MCF 10A (cell line): Measurements from ENCODE around the gene TSPYL4. TPM values are rescaled to one million over a fixed set of nuclear protein-coding genes. Genes with fewer than 3 reads are reported as not detected.

Experiments
- BruUV-seq: library from RNA; stranded (reverse); fragments of 400-500 nt; replicated peaks from 2 replicates; lab custom pipeline; 2021; lab: Mats Ljungman, UMichigan
- CTCF ChIA-PET: fragments of 300-600 bp; sonication (Branson Sonifier 250); formaldehyde crosslinking; extraction: SDS; loops from one replicate; lab custom pipeline; 2021; ENCODE audit warnings: antibody characterized with exemption, inconsistent platforms; lab: Yijun Ruan, JAX
- POLR2A ChIA-PET: fragments of 300-600, 350-650 bp; sonication (Branson Sonifier 250); formaldehyde crosslinking; extraction: SDS; loops from one replicate; lab custom pipeline; 2020; ENCODE audit warnings: antibody characterized with exemption, inconsistent platforms; lab: Yijun Ruan, JAX
- DNase-seq: peaks from one replicate; pipeline ENCODE4 v3.0.0-alpha.2; 2018; ENCODE audit not compliant: unreplicated experiment
- H3K27ac Mint-ChIP-seq: one replicate; pipeline ENCODE4 v1.8.0; 2022; ENCODE audit warnings: mild to moderate bottlenecking, low read depth, mixed read lengths; ENCODE audit not compliant: unreplicated experiment
- H3K27me3 Mint-ChIP-seq: one replicate; pipeline ENCODE4 v1.8.0; 2022; ENCODE audit warnings: mixed read lengths; ENCODE audit not compliant: insufficient read depth, unreplicated experiment
- H3K36me3 Mint-ChIP-seq: one replicate; pipeline ENCODE4 v1.8.0; 2022; ENCODE audit warnings: mild to moderate bottlenecking, moderate library complexity, mixed read lengths; ENCODE audit not compliant: insufficient read depth, unreplicated experiment
- H3K4me1 Mint-ChIP-seq: one replicate; pipeline ENCODE4 v1.8.0; 2022; ENCODE audit warnings: mixed read lengths; ENCODE audit not compliant: insufficient read depth, unreplicated experiment
- H3K4me3 Mint-ChIP-seq: one replicate; pipeline ENCODE4 v1.8.0; 2022; ENCODE audit warnings: mild to moderate bottlenecking, moderate library complexity, mixed read lengths; ENCODE audit not compliant: unreplicated experiment
- H3K9me3 Mint-ChIP-seq: one replicate; pipeline ENCODE4 v1.8.0; 2022; ENCODE audit warnings: mixed read lengths; ENCODE audit not compliant: unreplicated experiment
- CTCF ChIP-seq: fragments of 200-600 bp; IDR thresholded peaks from one replicate; pipeline ENCODE4 v1.8.0; 2022; ENCODE audit warnings: antibody characterized with exemption, mild to moderate bottlenecking; ENCODE audit not compliant: unreplicated experiment
- intact Hi-C: fragments of 100-400 bp; cut with micrococcal nuclease; formaldehyde crosslinking; loops from 2 replicates; pipeline ENCODE4 v1.14.1; 2022
- total RNA-seq: library from RNA; stranded (reverse); gene quantifications from 2 replicates; pipeline ENCODE4 v1.2.3, GENCODE V29; 2022

TSPYL4 gene
- total RNA-seq, 1 experiment from 2014 or later, result 9.1 TPM

GRCh38 chr6:116267836-116268588 is 14.1 kb upstream of the TSPYL4 start:
- no peak for TF ChIP-seq CTCF
- Mint-ChIP-seq H3K9me3 (peaks cover 3% of the 10 kb centered on the region), H3K36me3 (peaks cover 25% of the 10 kb centered on the region), H3K27ac (peak overlapping the region; percentile 49), H3K4me1 (peaks cover 17% of the 10 kb centered on the region), H3K4me3 (no peak overlapping the region), H3K27me3 (no peaks in the 10 kb centered on the region)
- DNase-seq, result no peak
- no TSS peak for BruUV-seq
- intact Hi-C loops, result loop anchor here (1.0 to 5.0 kb wide), 5 partner anchors 51 to 384 kb away; no protein-coding TSS in a partner anchor
- ChIA-PET CTCF (interaction anchor here (0.6 to 10.5 kb wide), 65 partner anchors 9 to 411 kb away, joined by 3 to 155 read pairs (median 4); partner anchors contain the start of genes CALHM5, DSE, RWDD1 and TSPYL1), POLR2A (interaction anchor here (0.7 to 5.8 kb wide), 12 partner anchors 11 to 303 kb away, joined by 3 to 103 read pairs (median 4); partner anchors contain the start of genes RWDD1 and TSPYL1)

DNA sequence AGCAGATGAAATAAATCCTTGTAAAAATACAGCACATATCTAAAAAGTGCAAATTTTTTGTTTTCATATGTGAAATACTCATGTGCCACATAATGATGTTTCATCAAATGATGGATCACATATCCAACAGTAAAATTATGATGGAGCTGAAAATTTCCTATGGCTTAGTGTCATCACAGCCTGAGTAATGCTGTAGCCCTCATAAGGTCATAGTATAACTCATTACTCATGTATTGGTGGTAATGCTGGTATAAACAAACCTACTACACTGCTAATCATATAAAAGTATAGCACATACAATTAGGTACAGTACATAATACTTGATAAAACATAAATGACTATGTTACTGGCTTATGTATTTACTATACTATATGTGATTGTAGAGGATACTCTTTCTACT is 12.9 kb upstream of the TSPYL4 start:
- TF ChIP-seq CTCF, result no peak
- Mint-ChIP-seq H3K9me3 (peaks cover 9% of the 10 kb centered on the region), H3K4me3 (no peak overlapping the region), H3K4me1 (peaks cover 17% of the 10 kb centered on the region), H3K36me3 (peaks cover 20% of the 10 kb centered on the region), H3K27ac (no peak overlapping the region), H3K27me3 (no peaks in the 10 kb centered on the region)
- ChIA-PET CTCF (interaction anchor here (0.7 to 10.5 kb wide), 17 partner anchors 8 to 305 kb away, joined by 3 to 155 read pairs (median 8); partner anchors contain the start of gene RWDD1), POLR2A (interaction anchor here (1.0 to 5.8 kb wide), 5 partner anchors 12 to 304 kb away, joined by 3 to 103 read pairs (median 5); partner anchors contain the start of genes RWDD1 and TSPYL1)
- no TSS peak for BruUV-seq
- intact Hi-C loops, result loop anchor here (5.0 kb wide), 3 partner anchors 50 to 385 kb away; no protein-coding TSS in a partner anchor
- no peak for DNase-seq

- no peaks in the 10 kb centered on the region for H3K27me3 Mint-ChIP-seq
- peaks cover 23% of the 10 kb centered on the region for H3K4me1 Mint-ChIP-seq
- CTCF ChIA-PET, result interaction anchor here (0.6 to 10.5 kb wide), 7 partner anchors 11 to 297 kb away, joined by 3 to 155 read pairs (median 3); partner anchors contain the start of gene TSPYL4
- no peak overlapping the region for H3K4me3 Mint-ChIP-seq
- POLR2A ChIA-PET, result interaction anchor here (0.7 to 2.0 kb wide), 2 partner anchors 14 to 306 kb away, joined by 3 to 9 read pairs; partner anchors contain the start of genes RWDD1 and TSPYL1
- H3K9me3 Mint-ChIP-seq, result peaks cover 9% of the 10 kb centered on the region
- intact Hi-C loops, result loop anchor here (5.0 kb wide), 3 partner anchors 48 to 387 kb away; no protein-coding TSS in a partner anchor
- H3K27ac Mint-ChIP-seq, result no peak overlapping the region
- peak; percentile 50 for DNase-seq
- BruUV-seq, result no TSS peak
- peaks cover 6% of the 10 kb centered on the region for H3K36me3 Mint-ChIP-seq
- TF ChIP-seq CTCF, result no peak
Measured at GRCh38 chr6:116265041-116265829, 11.4 kb upstream of the TSPYL4 start.
